ENCODE data around the gene TAF4. TPM values are rescaled to one million over a fixed set of nuclear protein-coding genes. Genes with fewer than 3 reads are reported as not detected.
"Not testable (repeated sequence)": the region's sequence is repeated elsewhere in the genome, so short reads cannot be mapped to it uniquely, and the experiment has no call there.

The TAF4 gene
- total RNA-seq, 4 donors from 2014 or later: 13.9 to 22.0 (median 18.6) TPM

DNA sequence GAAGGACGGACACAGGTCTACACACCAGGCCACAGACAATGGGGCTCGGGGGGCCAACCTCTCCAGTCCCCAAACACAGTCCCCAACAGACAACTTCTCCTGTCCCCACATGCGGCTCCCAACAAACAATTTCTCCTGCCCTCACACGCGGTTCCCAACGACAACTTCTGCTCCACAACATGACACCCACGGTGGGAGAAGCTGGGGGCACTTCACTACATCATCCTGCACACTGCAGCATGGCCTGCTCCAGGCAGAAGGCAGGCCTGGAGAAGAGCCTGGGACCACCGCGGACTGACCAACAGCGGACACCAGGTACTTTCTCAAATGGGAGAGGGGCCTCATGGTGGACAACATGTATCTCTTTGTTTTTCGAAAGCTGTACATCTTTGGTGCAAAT is 6.7 kb downstream of the TAF4 start:
- intact Hi-C loops (cut with DNase I): no loop called here
- no peaks in the 10 kb centered on the region for H3K27me3 ChIP-seq
- 93 to 94% methylated on average over 8 to 9 of the region's 11 CpGs for WGBS, 2 donors

DNA sequence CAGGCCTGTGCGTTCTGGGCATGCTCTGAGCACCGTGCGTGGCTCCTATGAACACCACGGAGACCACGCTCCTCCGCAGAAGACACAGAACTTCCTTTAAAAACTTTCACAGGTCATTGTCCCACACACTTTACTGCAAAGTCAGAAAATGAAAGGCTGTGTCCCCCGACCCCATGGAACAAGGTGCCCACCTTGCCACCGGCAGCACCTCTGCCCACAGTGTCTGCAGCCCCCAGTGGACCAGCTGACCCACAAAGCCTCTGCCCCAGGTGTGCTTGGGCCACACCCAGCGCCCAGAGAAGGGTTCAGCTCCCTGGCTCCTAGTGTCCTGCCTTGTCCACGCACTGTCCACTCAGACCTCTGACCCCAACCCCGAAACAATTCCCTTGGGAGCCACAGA is 8.7 kb downstream of the TAF4 start:
- intact Hi-C loops (cut with DNase I): no loop called here
- Histone ChIP-seq H3K27me3 (no peaks in the 10 kb centered on the region), H3K27ac (no peak overlapping the region), H3K9me3 (no peaks in the 10 kb centered on the region), H3K36me3 (no peaks in the 10 kb centered on the region), H3K4me3 (replicated peaks in 1 of 3) (no peak overlapping the region), H3K4me1 (no peaks in the 10 kb centered on the region)
- no peak for DNase-seq
- 93 to 94% methylated on average over 11 of the region's 11 CpGs for WGBS, 2 donors
- TF ChIP-seq, protein P1, sequence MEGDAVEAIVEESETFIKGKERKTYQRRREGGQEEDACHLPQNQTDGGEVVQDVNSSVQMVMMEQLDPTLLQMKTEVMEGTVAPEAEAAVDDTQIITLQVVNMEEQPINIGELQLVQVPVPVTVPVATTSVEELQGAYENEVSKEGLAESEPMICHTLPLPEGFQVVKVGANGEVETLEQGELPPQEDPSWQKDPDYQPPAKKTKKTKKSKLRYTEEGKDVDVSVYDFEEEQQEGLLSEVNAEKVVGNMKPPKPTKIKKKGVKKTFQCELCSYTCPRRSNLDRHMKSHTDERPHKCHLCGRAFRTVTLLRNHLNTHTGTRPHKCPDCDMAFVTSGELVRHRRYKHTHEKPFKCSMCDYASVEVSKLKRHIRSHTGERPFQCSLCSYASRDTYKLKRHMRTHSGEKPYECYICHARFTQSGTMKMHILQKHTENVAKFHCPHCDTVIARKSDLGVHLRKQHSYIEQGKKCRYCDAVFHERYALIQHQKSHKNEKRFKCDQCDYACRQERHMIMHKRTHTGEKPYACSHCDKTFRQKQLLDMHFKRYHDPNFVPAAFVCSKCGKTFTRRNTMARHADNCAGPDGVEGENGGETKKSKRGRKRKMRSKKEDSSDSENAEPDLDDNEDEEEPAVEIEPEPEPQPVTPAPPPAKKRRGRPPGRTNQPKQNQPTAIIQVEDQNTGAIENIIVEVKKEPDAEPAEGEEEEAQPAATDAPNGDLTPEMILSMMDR (IDR thresholded peaks at IDR 0.05): no peak
- TF ChIP-seq POLR2A (IDR thresholded peaks at IDR 0.05): no peak

More for the DNA sequence above, 6.7 kb downstream of the TAF4 start:
- Histone ChIP-seq H3K9me3 (no peaks in the 10 kb centered on the region), H3K27ac (no peak overlapping the region), H3K36me3 (no peaks in the 10 kb centered on the region), H3K4me3 (replicated peaks in 1 of 3) (no peak overlapping the region), H3K4me1 (peaks cover 8 to 11% of the 10 kb centered on the region in 2 donors)
- no peak for DNase-seq
- TF ChIP-seq, protein P1 (IDR thresholded peaks at IDR 0.05): no peak
- TF ChIP-seq POLR2A (IDR thresholded peaks at IDR 0.05): no peak

DNA sequence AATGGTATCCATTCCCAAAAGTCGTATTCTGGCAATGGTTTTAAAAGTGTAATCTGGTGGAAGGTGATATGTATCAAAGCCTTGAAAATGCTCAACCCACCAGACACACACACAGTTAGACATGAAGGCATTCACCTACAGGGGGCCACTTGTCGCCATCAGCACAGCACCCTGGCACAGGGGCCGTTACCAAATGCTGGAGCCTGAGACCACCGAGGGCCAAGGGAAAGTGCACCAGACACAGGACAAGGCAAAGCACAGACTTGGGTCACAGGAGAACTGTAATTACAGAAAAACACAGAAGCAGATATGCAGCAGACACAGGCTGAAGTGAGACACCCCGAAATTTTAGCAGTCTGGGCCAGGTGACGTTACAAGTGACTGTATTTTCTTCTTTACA is 9.3 kb downstream of the TAF4 start:
- Histone ChIP-seq H3K27ac (no peak overlapping the region), H3K9me3 (no peaks in the 10 kb centered on the region), H3K27me3 (no peaks in the 10 kb centered on the region), H3K4me1 (no peaks in the 10 kb centered on the region), H3K36me3 (no peaks in the 10 kb centered on the region), H3K4me3 (replicated peaks in 1 of 3) (no peak overlapping the region)
- intact Hi-C loops (cut with DNase I): no loop called here
- no peak for DNase-seq
- no peak for TF ChIP-seq POLR2A (IDR thresholded peaks at IDR 0.05)
- TF ChIP-seq, protein P1 (IDR thresholded peaks at IDR 0.05): no peak
- whole genome bisulfite sequencing, 2 donors: 95 to 96% methylated on average over 6 of the region's 6 CpGs

DNA sequence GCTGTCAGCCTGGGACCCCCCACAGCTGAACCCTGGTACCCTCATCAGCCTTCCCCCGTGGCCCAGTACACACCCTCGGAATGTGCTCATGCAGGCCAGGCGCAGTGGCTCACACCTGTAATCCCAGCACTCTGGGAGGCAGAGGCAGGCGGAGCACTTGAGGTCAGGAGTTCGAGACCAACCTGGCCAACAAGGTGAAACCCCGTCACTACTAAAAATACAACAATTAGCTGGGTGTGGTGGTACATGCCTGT is 9.9 kb downstream of the TAF4 start:
- 76 to 80% methylated on average over 6 of the region's 6 CpGs for WGBS, 2 donors
- DNase-seq; H3K9me3 ChIP-seq; H3K36me3 ChIP-seq; H3K4me3 ChIP-seq (replicated peaks in 1 of 3); H3K27me3 ChIP-seq; H3K4me1 ChIP-seq; intact Hi-C loops (cut with DNase I); H3K27ac ChIP-seq: not testable (repeated sequence)

DNA sequence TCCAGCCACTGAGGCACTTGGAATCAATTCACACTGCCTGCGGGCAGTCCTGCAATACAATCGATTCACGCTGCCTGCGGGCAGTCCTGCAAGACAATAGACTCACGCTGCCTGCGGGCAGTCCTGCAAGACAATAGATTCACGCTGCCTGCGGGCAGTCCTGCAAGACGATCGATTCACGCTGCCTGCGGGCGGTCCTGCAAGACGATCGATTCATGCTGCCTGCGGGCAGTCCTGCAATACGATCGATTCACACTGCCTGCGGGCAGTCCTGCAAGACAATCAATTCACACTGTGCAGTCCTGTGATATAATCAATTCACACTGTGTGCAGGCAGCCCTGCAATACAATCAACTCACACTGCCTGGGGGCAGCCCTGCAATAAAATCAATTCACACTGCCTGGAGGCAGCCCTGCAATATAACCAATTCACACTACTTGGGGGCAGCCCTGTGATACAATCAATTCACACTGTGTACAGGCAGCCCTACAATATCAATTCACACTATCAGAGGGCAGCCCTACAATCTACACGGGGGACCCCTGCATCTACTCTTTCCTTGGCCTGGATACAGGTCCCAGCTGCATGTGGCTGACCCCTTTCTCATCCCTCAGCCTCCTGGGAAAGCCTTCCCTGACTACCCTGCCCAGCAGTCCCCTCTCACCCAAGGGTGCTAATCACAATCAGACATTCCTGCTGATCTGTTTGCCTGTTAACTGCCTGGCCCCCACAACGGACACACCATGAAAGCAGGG is 10.4 kb downstream of the TAF4 start:
- Histone ChIP-seq H3K36me3 (no peaks in the 10 kb centered on the region), H3K4me1 (no peaks in the 10 kb centered on the region), H3K4me3 (replicated peaks in 1 of 3) (no peak overlapping the region), H3K9me3 (no peaks in the 10 kb centered on the region), H3K27me3 (no peaks in the 10 kb centered on the region), H3K27ac (no peak overlapping the region)
- intact Hi-C loops (cut with DNase I): no loop called here
- WGBS, 2 donors: 97 to 98% methylated on average over 15 to 21 of the region's 21 CpGs
- DNase-seq: no peak
- TF ChIP-seq, protein P1 (IDR thresholded peaks at IDR 0.05): no peak
- TF ChIP-seq POLR2A (IDR thresholded peaks at IDR 0.05): no peak

Data from thyroid gland (tissue), 4 donors.